ENCODE measurements around the gene PDE11A.

PDE11A gene

DNA sequence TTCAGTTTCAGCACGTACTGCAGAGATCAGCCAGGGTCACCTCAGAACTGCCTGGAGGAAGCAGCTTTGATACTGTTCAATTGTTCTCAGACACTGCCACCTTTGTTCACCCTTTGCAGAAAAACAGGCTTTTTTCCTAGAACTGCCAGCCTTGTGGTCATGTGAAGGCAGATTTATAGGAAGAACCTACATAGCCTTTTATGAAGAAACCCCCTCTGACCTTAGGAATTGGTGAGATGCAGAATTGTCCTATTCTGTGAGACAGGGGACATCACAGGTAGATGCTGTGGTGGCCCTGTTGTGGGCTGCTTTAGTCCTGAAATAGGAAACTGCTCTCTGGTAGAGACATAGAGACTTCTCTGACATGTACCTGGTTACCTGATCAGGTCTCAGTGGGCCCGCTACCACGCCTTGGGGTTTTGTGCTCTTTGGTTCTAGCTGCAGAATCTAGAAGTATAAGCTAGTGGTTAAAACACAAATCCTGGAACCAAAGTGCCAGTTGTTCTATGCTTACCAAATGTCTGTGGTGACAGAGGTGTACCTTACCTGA is 473.4 kb downstream of the PDE11A start:
- TF ChIP-seq EZH2 (IDR thresholded peaks at IDR 0.05; ENCODE audit: borderline replicate concordance, low read depth, low read length, severe bottlenecking) = no peak
- TF ChIP-seq, protein P1, sequence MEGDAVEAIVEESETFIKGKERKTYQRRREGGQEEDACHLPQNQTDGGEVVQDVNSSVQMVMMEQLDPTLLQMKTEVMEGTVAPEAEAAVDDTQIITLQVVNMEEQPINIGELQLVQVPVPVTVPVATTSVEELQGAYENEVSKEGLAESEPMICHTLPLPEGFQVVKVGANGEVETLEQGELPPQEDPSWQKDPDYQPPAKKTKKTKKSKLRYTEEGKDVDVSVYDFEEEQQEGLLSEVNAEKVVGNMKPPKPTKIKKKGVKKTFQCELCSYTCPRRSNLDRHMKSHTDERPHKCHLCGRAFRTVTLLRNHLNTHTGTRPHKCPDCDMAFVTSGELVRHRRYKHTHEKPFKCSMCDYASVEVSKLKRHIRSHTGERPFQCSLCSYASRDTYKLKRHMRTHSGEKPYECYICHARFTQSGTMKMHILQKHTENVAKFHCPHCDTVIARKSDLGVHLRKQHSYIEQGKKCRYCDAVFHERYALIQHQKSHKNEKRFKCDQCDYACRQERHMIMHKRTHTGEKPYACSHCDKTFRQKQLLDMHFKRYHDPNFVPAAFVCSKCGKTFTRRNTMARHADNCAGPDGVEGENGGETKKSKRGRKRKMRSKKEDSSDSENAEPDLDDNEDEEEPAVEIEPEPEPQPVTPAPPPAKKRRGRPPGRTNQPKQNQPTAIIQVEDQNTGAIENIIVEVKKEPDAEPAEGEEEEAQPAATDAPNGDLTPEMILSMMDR (IDR thresholded peaks at IDR 0.05; ENCODE audit: borderline replicate concordance, extremely low read depth, low read length, poor library complexity, severe bottlenecking) = no peak
- DNase-seq = no peak
- H3K27ac ChIP-seq (ENCODE audit: low read length) = no peak overlapping the region
- H3K4me1 ChIP-seq (ENCODE audit: insufficient read depth, low read length) = 0 out of 2 replicates have a peak, but pooled peaks cover 3% of the 10 kb centered on the region
- no peaks in the 10 kb centered on the region for H3K27me3 ChIP-seq (ENCODE audit: insufficient read depth, low read length, poor library complexity)
- ATAC-seq (ENCODE audit: insufficient read depth, low read depth) = no peak; the same call in 2 of the 3 replicates
- no peaks in the 10 kb centered on the region for H3K9me3 ChIP-seq (ENCODE audit: insufficient read depth, low read length, severe bottlenecking)
- no peak overlapping the region for H3K4me3 ChIP-seq (ENCODE audit: low read depth in 1 of 2, low read length in 2 of 2)
- H3K79me2 ChIP-seq (ENCODE audit: insufficient read depth, low read length) = no peaks in the 10 kb centered on the region
- H2AFZ ChIP-seq (ENCODE audit: low read depth, low read length) = no peak overlapping the region
- H3K9ac ChIP-seq (ENCODE audit: low read depth, low read length) = no peak overlapping the region
- no peak overlapping the region for H3K4me2 ChIP-seq (ENCODE audit: insufficient read depth, low read length)
- no peaks in the 10 kb centered on the region for H4K20me1 ChIP-seq (ENCODE audit: insufficient read depth, low read length)
- H3K36me3 ChIP-seq (ENCODE audit: insufficient read depth, low read length) = no peaks in the 10 kb centered on the region

DNA sequence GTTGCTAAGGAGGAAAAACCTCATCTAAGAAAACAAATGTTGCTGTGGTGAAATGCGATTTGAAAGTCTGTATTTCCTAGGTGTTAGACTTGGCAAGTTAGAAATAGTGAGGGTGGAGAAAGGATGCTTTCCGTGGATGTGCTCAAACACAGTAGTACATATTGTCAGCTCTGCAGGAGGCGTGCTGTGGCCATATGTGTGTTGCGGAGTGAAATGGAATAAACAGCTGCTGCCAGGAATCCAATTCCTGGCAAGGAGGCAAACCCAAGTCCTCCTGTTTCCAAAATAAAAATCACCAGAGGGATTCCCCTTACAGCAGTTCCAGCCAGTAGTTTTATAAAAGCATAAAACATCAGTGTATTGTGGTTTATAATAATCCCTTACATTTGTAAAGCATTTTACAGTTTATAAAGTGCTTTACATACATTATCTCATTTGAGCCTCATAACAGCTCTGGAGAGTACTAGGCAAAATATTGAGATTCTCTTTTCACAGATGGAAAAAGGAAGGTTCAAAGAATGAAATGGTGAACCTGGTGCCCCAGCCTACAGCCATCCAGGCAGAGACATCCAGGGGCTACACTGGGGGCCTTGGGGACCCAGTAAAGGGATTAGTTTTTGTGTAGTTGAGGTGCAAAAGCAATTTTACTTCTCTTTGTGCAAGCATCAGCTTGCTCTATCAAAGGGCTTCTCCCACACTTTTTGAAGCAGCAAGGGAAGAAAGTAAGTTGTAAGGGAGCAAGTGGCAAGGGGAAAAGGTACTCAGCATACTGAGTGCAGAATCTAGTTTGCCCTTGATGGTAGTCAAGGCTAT is 474.0 kb downstream of the PDE11A start:
- no peaks in the 10 kb centered on the region for H3K36me3 ChIP-seq (ENCODE audit: insufficient read depth, low read length)
- TF ChIP-seq, protein P1 (IDR thresholded peaks at IDR 0.05; ENCODE audit: borderline replicate concordance, extremely low read depth, low read length, poor library complexity, severe bottlenecking) = no peak
- no peak for TF ChIP-seq EZH2 (IDR thresholded peaks at IDR 0.05; ENCODE audit: borderline replicate concordance, low read depth, low read length, severe bottlenecking)
- H3K4me2 ChIP-seq (ENCODE audit: insufficient read depth, low read length) = no peak overlapping the region
- H3K27ac ChIP-seq (ENCODE audit: low read length) = no peak overlapping the region
- no peaks in the 10 kb centered on the region for H3K9me3 ChIP-seq (ENCODE audit: insufficient read depth, low read length, severe bottlenecking)
- H3K4me3 ChIP-seq (ENCODE audit: low read depth in 1 of 2, low read length in 2 of 2) = no peak overlapping the region
- no peak overlapping the region for H2AFZ ChIP-seq (ENCODE audit: low read depth, low read length)
- H3K79me2 ChIP-seq (ENCODE audit: insufficient read depth, low read length) = no peaks in the 10 kb centered on the region
- no peaks in the 10 kb centered on the region for H3K27me3 ChIP-seq (ENCODE audit: insufficient read depth, low read length, poor library complexity)
- no peak overlapping the region for H3K9ac ChIP-seq (ENCODE audit: low read depth, low read length)
- ATAC-seq (ENCODE audit: insufficient read depth, low read depth) (no peak), DNase-seq (no peak)
- 0 out of 2 replicates have a peak, but pooled peaks cover 3% of the 10 kb centered on the region for H3K4me1 ChIP-seq (ENCODE audit: insufficient read depth, low read length)
- H4K20me1 ChIP-seq (ENCODE audit: insufficient read depth, low read length) = no peaks in the 10 kb centered on the region

DNA sequence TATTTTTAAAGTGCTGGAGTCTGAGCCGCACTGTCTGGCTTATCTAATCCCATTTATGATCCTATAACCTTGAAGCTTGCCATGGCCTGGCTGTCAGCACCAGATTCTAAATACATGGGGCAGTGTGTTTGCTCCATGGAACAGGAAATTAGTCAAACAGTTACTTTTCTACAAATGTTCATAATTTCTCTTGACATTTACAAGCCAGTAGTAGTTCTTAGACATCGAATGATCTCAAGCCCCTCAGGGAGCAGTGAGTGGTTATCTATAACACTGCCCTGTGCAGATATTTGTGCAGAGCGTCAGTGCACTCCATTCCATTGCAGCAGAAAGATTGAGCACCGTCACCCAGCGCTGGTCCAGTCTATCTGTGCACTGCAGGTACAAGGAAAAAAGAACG is 474.8 kb downstream of the PDE11A start:
- Histone ChIP-seq H3K79me2 (ENCODE audit: insufficient read depth, low read length) (no peaks in the 10 kb centered on the region), H3K4me2 (ENCODE audit: insufficient read depth, low read length) (no peak overlapping the region), H4K20me1 (ENCODE audit: insufficient read depth, low read length) (no peaks in the 10 kb centered on the region), H3K4me3 (ENCODE audit: low read depth in 1 of 2, low read length in 2 of 2) (no peak overlapping the region), H3K4me1 (ENCODE audit: insufficient read depth, low read length) (0 out of 2 replicates have a peak, but pooled peaks cover 3% of the 10 kb centered on the region), H3K9ac (ENCODE audit: low read depth, low read length) (no peak overlapping the region), H3K27me3 (ENCODE audit: insufficient read depth, low read length, poor library complexity) (no peaks in the 10 kb centered on the region), H3K27ac (ENCODE audit: low read length) (no peak overlapping the region), H3K9me3 (ENCODE audit: insufficient read depth, low read length, severe bottlenecking) (no peaks in the 10 kb centered on the region), H3K36me3 (ENCODE audit: insufficient read depth, low read length) (no peaks in the 10 kb centered on the region), H2AFZ (ENCODE audit: low read depth, low read length) (no peak overlapping the region)
- no peak for TF ChIP-seq EZH2 (IDR thresholded peaks at IDR 0.05; ENCODE audit: borderline replicate concordance, low read depth, low read length, severe bottlenecking)
- TF ChIP-seq, protein P1 (IDR thresholded peaks at IDR 0.05; ENCODE audit: borderline replicate concordance, extremely low read depth, low read length, poor library complexity, severe bottlenecking) = no peak
- DNase-seq (no peak), ATAC-seq (ENCODE audit: insufficient read depth, low read depth) (no peak)

Data from DND-41 (cell line).